ENCODE data around the gene C4orf17.

- TF ChIP-seq TOX (CRISPR knock-in tag; IDR thresholded peaks at IDR 0.05; ENCODE audit: borderline replicate concordance) (no peak), ZNF8 (CRISPR knock-in tag; IDR thresholded peaks at IDR 0.05) (no peak), ARNTL (CRISPR knock-in tag; IDR thresholded peaks at IDR 0.05; ENCODE audit: borderline replicate concordance, low read depth) (no peak), TCF4 (CRISPR knock-in tag; IDR thresholded peaks at IDR 0.05; ENCODE audit: borderline replicate concordance) (no peak), ESRRG (CRISPR knock-in tag; IDR thresholded peaks at IDR 0.05) (no peak), ZFP30 (CRISPR knock-in tag; IDR thresholded peaks at IDR 0.05) (no peak), ZFP3 (CRISPR knock-in tag; IDR thresholded peaks at IDR 0.05) (no peak)
- TF ChIP-seq, protein P1, sequence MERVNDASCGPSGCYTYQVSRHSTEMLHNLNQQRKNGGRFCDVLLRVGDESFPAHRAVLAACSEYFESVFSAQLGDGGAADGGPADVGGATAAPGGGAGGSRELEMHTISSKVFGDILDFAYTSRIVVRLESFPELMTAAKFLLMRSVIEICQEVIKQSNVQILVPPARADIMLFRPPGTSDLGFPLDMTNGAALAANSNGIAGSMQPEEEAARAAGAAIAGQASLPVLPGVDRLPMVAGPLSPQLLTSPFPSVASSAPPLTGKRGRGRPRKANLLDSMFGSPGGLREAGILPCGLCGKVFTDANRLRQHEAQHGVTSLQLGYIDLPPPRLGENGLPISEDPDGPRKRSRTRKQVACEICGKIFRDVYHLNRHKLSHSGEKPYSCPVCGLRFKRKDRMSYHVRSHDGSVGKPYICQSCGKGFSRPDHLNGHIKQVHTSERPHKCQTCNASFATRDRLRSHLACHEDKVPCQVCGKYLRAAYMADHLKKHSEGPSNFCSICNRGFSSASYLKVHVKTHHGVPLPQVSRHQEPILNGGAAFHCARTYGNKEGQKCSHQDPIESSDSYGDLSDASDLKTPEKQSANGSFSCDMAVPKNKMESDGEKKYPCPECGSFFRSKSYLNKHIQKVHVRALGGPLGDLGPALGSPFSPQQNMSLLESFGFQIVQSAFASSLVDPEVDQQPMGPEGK (CRISPR knock-in tag; IDR thresholded peaks at IDR 0.05; ENCODE audit: borderline replicate concordance) = no peak
- TF ChIP-seq, protein P2, sequence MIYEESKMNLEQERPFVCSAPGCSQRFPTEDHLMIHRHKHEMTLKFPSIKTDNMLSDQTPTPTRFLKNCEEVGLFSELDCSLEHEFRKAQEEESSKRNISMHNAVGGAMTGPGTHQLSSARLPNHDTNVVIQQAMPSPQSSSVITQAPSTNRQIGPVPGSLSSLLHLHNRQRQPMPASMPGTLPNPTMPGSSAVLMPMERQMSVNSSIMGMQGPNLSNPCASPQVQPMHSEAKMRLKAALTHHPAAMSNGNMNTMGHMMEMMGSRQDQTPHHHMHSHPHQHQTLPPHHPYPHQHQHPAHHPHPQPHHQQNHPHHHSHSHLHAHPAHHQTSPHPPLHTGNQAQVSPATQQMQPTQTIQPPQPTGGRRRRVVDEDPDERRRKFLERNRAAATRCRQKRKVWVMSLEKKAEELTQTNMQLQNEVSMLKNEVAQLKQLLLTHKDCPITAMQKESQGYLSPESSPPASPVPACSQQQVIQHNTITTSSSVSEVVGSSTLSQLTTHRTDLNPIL (CRISPR knock-in tag; IDR thresholded peaks at IDR 0.05; ENCODE audit: low read depth) = no peak
These were observed 63.0 kb downstream of the C4orf17 start for GRCh38 chr4:99573735-99574368.
